Activated naive CD4-positive, alpha-beta T cell treated with anti-CD3 and anti-CD28 coated beads, Interleukin-2, amount 10 ng/mL, durations not matched to agents 5 hours and 36 hours (primary cell): Measurements from ENCODE around the gene ARIH2. TPM values are rescaled to one million over a fixed set of nuclear protein-coding genes. Genes with fewer than 3 reads are reported as not detected.

ENCODE experiments used
- microRNA-seq: library from miRNA; unstranded; fragments of <30 nt; microRNA quantifications from one replicate; pipeline ENCODE4 v1.2.0, GENCODE V29; 2022; ENCODE audit warnings: borderline microRNAs expressed, borderline replicate concordance
- total RNA-seq, 2 experiments: library from RNA; stranded (reverse); gene quantifications; one replicate each; pipeline ENCODE4 v1.2.3, GENCODE V29; 2021

ARIH2 gene
- 100 to 1,000 TPM in 1 of 2 experiments, 10 to 100 TPM in 1; 91.5 to 104 TPM for total RNA-seq

DNA sequence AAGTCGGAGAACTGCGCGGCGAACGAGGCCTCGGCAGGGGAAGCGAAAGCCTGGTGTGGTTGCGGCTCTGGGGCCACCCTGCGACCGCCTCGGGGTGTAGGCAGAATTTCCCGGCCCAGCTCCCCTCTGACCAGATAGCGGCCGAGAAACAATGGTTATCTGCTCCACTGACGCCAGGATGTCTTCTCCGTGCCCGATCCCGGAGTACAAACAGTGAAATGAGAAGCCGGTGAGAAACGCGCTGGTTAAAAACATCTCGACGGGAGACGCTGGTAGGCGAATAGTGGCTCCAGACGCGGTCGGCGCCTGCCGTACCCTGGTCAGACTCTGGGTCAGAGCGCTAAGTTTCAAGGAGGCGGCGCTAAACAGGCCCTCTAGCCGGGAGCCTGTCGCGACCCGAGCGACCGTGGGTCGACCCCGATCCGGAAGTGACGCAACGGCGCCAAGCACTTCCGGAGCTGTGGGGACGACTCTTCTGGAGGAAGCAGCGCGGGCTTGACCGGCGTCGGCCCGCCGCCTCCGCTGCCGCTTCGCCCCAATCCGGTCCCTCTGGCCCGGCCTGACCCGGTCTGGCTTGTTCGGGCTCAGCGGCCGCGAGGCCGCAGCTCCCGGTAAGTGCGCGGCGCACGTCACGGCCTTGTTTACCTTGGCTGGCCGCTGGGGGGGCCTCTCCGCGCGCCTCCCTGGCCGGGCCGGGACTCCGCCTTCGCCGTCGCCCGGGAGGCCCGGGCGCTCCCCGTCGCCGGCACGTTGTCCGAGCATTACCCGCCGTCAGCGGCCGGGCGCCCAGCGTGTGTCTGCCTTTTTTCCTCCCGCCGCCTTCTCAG, at the start of gene ARIH2:
TSS of gene ARIH2 (plus strand) at position 455 of the 827 bp plus-strand sequence. CDS start 8,717 bp downstream, outside the sequence.

DNA sequence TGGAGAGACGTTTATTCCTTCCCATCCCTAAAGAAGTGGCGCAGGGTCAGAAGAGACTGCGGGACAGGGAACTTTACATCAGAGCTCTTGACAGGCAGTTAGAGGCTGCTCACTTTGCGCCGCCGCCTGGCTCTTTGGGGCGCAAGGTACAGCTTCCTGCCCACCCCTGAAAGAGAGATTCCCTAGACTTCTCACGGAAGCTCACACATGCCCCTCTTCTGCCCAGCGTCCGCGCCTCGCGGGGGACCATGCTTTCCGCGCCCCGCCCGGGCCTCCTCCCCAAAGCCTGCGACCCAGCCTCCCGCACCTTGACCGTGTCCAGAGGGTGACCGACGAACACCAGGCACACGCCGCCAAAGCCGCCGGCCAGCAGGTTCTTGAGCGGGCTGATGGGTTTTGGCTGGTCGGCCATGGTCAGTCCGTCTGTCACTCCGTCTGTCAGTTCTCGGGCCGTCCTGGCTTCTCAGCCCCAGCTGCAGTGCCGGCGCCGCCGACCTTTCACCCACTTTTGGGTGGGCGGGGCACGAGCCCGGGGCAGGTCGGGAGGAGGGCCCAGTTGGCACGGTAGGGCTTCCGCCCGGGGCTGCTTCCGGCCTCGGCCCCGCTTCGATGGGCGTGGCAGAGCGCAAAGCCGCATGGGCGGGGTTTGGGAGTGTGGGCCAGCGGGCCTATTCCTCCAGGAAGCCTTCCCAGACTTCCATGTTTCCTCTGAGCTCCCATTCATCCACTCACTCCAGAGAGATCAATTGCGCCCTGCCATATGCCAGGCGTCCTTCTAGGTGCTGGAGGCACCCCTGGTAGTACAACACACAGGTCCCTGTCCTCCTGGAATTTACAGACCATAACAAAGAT, 20.0 kb upstream of the ARIH2 start, which contains the start of gene SLC25A20:
TSS of gene SLC25A20 (minus strand) at position 500 of the 852 bp plus-strand sequence. CDS start at position 412, 88 bp downstream.

DNA sequence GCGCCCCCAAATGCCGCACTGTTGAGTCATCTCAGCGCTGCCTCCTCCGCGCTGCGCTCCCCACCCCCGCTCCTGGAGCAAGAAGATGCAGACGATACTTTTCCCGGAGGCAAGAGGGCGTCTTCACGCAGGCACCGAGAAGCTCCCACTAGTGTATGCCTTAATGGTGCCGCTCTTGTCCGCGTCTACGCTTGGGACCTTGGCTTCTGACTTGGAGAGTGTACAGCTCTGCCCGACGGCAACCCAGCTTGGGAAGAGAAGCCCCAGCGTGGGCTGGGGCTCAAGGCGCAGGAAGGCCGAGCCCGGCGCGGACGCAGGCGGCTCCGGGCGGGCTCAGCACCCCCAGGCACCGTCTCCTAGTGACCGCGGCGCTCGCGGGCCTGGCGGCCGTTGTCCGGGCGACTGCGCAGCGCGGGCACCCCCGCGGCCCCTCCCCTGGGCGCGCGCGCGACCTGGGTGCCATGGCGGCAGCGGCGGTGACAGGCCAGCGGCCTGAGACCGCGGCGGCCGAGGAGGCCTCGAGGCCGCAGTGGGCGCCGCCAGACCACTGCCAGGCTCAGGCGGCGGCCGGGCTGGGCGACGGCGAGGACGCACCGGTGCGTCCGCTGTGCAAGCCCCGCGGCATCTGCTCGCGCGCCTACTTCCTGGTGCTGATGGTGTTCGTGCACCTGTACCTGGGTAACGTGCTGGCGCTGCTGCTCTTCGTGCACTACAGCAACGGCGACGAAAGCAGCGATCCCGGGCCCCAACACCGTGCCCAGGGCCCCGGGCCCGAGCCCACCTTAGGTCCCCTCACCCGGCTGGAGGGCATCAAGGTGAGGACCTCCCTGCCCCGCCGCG, 71.4 kb downstream of the ARIH2 start, which contains the start of gene P4HTM:
TSS of gene P4HTM (plus strand) at position 446 of the 840 bp plus-strand sequence. CDS start at position 462, 16 bp downstream.

GRCh38 chr3:49007068-49007770, 88.6 kb downstream of the ARIH2 start, which contains the start of gene WDR6:
Gene WDR6, plus strand, starts transcription at chr3:49007391. Its CDS starts 41 bp downstream, at chr3:49007432.

GRCh38 chr3:49017971-49018706, 99.5 kb downstream of the ARIH2 start, which contains the start of gene DALRD3:
Gene DALRD3, minus strand, starts transcription at chr3:49018580. Its CDS starts 16 bp downstream, at chr3:49018564.

DNA sequence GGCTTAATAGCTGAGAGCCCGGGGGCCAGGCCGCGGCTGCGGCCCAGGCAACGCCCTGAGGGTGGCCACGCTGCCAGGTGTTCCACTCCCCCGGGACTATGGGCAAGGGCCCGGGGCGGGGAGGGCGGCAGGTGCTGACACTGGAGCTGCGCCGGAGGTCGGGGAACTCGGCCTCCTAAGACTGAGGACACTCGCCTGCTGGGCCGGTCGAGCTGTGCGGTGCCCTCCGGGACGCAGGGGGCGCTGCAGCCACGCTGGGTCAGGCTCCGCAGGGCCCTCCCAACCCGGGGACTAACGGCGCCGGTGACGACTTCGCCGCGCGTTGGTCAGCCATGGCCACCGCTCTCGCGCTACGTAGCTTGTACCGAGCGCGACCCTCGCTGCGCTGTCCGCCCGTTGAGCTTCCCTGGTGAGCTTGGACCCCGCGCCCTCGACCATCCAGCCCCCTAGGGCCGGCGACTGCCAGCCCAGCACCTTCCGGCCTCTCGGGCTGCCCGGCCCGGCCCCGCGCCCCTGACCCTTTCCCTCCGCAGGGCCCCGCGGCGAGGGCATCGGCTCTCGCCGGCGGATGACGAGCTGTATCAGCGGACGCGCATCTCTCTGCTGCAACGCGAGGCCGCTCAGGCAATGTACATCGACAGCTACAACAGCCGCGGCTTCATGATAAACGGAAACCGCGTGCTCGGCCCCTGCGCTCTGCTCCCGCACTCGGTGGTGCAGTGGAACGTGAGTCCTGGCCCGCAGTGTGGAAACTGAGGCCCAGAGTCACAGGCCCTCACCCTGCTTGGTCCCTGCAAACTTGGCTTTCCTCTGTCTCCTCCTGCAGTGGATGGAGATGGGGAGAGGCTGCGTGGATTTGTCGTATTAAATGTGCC, 103.4 kb downstream of the ARIH2 start, which contains the start of gene NDUFAF3:
TSS of gene NDUFAF3 (plus strand) at position 309 of the 875 bp plus-strand sequence. CDS start at position 333, 24 bp downstream.

GRCh38 chr3:49028673-49029562, 110.3 kb downstream of the ARIH2 start, which contains the start of gene IMPDH2:
Gene IMPDH2, minus strand, starts transcription at chr3:49029398. Its CDS starts 48 bp downstream, at chr3:49029350.

Small RNA genes lying within 50 kb of the gene (microRNA-seq; reads per million reads assigned to microRNA genes)
- gene MIR191 (8,359 reads per million, percentile 98 among the genes with 10 or more reads in this experiment), gene MIR425 (1,779 reads per million, percentile 91 among the genes with 10 or more reads in this experiment)

Other genes starting within 250 kb of the ARIH2 start
- 10 to 100 TPM; 37.3 to 42.7 TPM for gene NCKIPSD, start 232.9 kb upstream of the ARIH2 start, total RNA-seq
- gene IP6K2, start 201.6 kb upstream of the ARIH2 start, total RNA-seq = 10 to 100 TPM; 53.2 to 53.8 TPM
- 10 to 100 TPM; 30.6 to 32.6 TPM for gene PRKAR2A, start 71.0 kb upstream of the ARIH2 start, total RNA-seq
- gene SLC25A20, start 20.0 kb upstream of the ARIH2 start, total RNA-seq = 10 to 100 TPM; 30.1 to 32.2 TPM
- gene P4HTM, start 71.4 kb downstream of the ARIH2 start, total RNA-seq = 10 to 100 TPM; 40.7 to 46.8 TPM
- 100 to 1,000 TPM; 162 to 172 TPM for gene WDR6, start 88.5 kb downstream of the ARIH2 start, total RNA-seq
- gene DALRD3, start 99.7 kb downstream of the ARIH2 start, total RNA-seq = 10 to 100 TPM; 22.4 to 25.8 TPM
- 10 to 100 TPM; 81.2 to 88.3 TPM for gene NDUFAF3, start 103.3 kb downstream of the ARIH2 start, total RNA-seq
- 100 to 1,000 TPM; 176 to 186 TPM for gene IMPDH2, start 110.6 kb downstream of the ARIH2 start, total RNA-seq
- 100 to 1,000 TPM; 130 to 131 TPM for gene QRICH1, start 175.2 kb downstream of the ARIH2 start, total RNA-seq
- 100 to 1,000 TPM; 318 to 340 TPM for gene QARS1, start 185.9 kb downstream of the ARIH2 start, total RNA-seq
- 10 to 100 TPM; 66.8 to 68.0 TPM for gene USP19, start 202.0 kb downstream of the ARIH2 start, total RNA-seq
- not detected for gene LAMB2, start 214.2 kb downstream of the ARIH2 start, total RNA-seq
- gene CCDC71, start 247.5 kb downstream of the ARIH2 start, total RNA-seq = 10 to 100 TPM; 22.4 to 23.8 TPM